ENCODE measurements around the gene PCDH19.

DNA sequence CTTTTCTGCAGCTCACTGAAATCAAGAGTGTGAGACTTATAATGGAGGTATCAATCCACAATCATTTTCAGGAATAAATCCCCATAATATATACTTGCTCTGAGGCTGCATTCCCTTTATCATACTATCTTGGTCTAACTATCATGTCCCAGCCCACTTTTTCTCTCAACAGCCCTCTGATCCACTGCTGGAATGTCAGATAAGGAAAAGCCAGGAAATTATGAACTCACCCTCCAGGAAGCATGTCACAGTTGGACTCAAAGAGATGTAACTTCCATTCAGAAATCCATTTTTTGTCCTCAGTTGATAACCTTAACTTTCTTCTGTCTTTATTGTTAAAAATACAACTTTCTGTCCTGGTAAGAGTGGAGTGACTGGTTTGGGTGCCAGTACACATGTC, 144.9 kb downstream of the PCDH19 start:
- no peak for TF ChIP-seq CTCF (IDR thresholded peaks at IDR 0.05; ENCODE audit: low read depth, low read length, poor library complexity, severe bottlenecking)
- TF ChIP-seq EZH2phosphoT487 (IDR thresholded peaks at IDR 0.05; ENCODE audit: borderline replicate concordance, low read length), result no peak
